ENCODE measurements around the gene ALG3.

ALG3 gene

GRCh38 chr3:184192889-184193288 lies 55.9 kb downstream of the ALG3 start:
- DNase-seq (ENCODE audit: extremely low spot score), result no peak
- ChIA-PET CTCF (no interaction called here), POLR2A (no interaction called here)
- TF ChIP-seq ELF4 (IDR thresholded peaks at IDR 0.05) (no peak), L3MBTL2 (conservative IDR thresholded peaks at IDR 0.05) (no peak), SUZ12 (IDR thresholded peaks at IDR 0.05) (no peak), LEF1 (IDR thresholded peaks at IDR 0.05; ENCODE audit: borderline replicate concordance) (no peak)

All from HEK293T (cell line).